Smooth muscle cell (in vitro differentiated cells): ENCODE data around the gene CHURC1. TPM values are rescaled to one million over a fixed set of nuclear protein-coding genes. Genes with fewer than 3 reads are reported as not detected.

ENCODE experiments used
- DNase-seq: peaks from one replicate; lab custom pipeline; 2025; ENCODE audit not compliant: unreplicated experiment; lab: John Stamatoyannopoulos, UW
- H2AFZ ChIP-seq: fragments of 200-600 bp; sonication (generic); 2 replicates; pipeline ENCODE4 v1.6.0; 2016; ENCODE audit warnings: antibody characterized with exemption, low read depth, mild to moderate bottlenecking
- H3F3A ChIP-seq: fragments of 200-600 bp; sonication (generic); 2 replicates; pipeline ENCODE4 v1.6.0; 2017; ENCODE audit warnings: antibody characterized with exemption, low read depth
- H3K27ac ChIP-seq: fragments of 200-600 bp; sonication (generic); 2 replicates; pipeline ENCODE4 v1.5.1; 2016; ENCODE audit warnings: low read depth, mild to moderate bottlenecking
- H3K27me3 ChIP-seq: fragments of 200-600 bp; sonication (generic); 2 replicates; pipeline ENCODE4 v1.6.1; 2016; ENCODE audit warnings: low read depth, mild to moderate bottlenecking
- H3K36me3 ChIP-seq: fragments of 200-600 bp; sonication (generic); 2 replicates; pipeline ENCODE4 v1.5.1; 2016; ENCODE audit warnings: low read depth
- H3K4me1 ChIP-seq: fragments of 200-600 bp; sonication (generic); 2 replicates; pipeline ENCODE4 v1.5.1; 2016; ENCODE audit warnings: low read depth
- H3K4me2 ChIP-seq: fragments of 200-600 bp; sonication (generic); 2 replicates; pipeline ENCODE4 v1.6.0; 2016; ENCODE audit warnings: mild to moderate bottlenecking
- H3K4me3 ChIP-seq: fragments of 200-600 bp; sonication (generic); 2 replicates; pipeline ENCODE4 v1.5.1; 2016; ENCODE audit warnings: mild to moderate bottlenecking
- H3K79me2 ChIP-seq: fragments of 200-600 bp; sonication (generic); 2 replicates; pipeline ENCODE4 v1.6.0; 2016; ENCODE audit warnings: low read depth, mild to moderate bottlenecking
- H3K9ac ChIP-seq: fragments of 200-600 bp; sonication (generic); 2 replicates; pipeline ENCODE4 v1.6.0; 2016; ENCODE audit warnings: low read depth
- H3K9me3 ChIP-seq: fragments of 200-600 bp; sonication (generic); replicated peaks from 2 replicates; pipeline ENCODE4 v1.5.1; 2016; ENCODE audit warnings: low read depth
- H4K20me1 ChIP-seq: fragments of 200-600 bp; sonication (generic); 2 replicates; pipeline ENCODE4 v1.6.0; 2016; ENCODE audit warnings: low read depth
- WGBS: methylation state at CpG from one replicate; pipeline ENCODE4 v1.1.7; 2016; ENCODE audit warnings: low lambda C conversion rate; 5-methylcytosine and 5-hydroxymethylcytosine counted together
- polyA plus RNA-seq: library from polyadenylated mRNA; unstranded; fragments of >200 nt; fragmentation: Nextera tagmentation; extraction: Ambion mirVana; gene quantifications from 2 replicates; pipeline ENCODE4 v1.2.1, GENCODE V29; 2016
- total RNA-seq: library from RNA; depleted of rRNA; stranded (reverse); fragments of >200 nt; gene quantifications from 2 replicates; pipeline ENCODE4 v1.2.3, GENCODE V29; 2014
- TF ChIP-seq, protein P1 (sequence below): fragments of 200-600 bp; sonication (generic); IDR thresholded peaks from 2 replicates; pipeline ENCODE4 v1.5.1; 2017; ENCODE audit warnings: borderline replicate concordance, mild to moderate bottlenecking, antibody characterized with exemption; ENCODE audit not compliant: insufficient read depth, poor library complexity, severe bottlenecking

CHURC1 gene
- total and polyA plus RNA-seq, 2 experiments from 2014 or later, result 48.8 to 102 TPM

GRCh38 chr14:64968167-64968566 lies 53.9 kb downstream of the CHURC1 start:
- no peak overlapping the region for H3K4me2 ChIP-seq
- no peak overlapping the region for H2AFZ ChIP-seq
- no peaks in the 10 kb centered on the region for H3K36me3 ChIP-seq
- no peaks in the 10 kb centered on the region for H3K4me1 ChIP-seq
- H3K4me3 ChIP-seq, result no peak overlapping the region
- no peaks in the 10 kb centered on the region for H3K9me3 ChIP-seq
- H3F3A ChIP-seq, result no peaks in the 10 kb centered on the region
- WGBS, result 85% methylated on average over 7 of the region's 7 CpGs
- no peak for DNase-seq
- H3K27ac ChIP-seq, result no peak overlapping the region
- H3K27me3 ChIP-seq, result no peaks in the 10 kb centered on the region
- no peak overlapping the region for H3K9ac ChIP-seq
- no peaks in the 10 kb centered on the region for H3K79me2 ChIP-seq
- TF ChIP-seq, protein P1, sequence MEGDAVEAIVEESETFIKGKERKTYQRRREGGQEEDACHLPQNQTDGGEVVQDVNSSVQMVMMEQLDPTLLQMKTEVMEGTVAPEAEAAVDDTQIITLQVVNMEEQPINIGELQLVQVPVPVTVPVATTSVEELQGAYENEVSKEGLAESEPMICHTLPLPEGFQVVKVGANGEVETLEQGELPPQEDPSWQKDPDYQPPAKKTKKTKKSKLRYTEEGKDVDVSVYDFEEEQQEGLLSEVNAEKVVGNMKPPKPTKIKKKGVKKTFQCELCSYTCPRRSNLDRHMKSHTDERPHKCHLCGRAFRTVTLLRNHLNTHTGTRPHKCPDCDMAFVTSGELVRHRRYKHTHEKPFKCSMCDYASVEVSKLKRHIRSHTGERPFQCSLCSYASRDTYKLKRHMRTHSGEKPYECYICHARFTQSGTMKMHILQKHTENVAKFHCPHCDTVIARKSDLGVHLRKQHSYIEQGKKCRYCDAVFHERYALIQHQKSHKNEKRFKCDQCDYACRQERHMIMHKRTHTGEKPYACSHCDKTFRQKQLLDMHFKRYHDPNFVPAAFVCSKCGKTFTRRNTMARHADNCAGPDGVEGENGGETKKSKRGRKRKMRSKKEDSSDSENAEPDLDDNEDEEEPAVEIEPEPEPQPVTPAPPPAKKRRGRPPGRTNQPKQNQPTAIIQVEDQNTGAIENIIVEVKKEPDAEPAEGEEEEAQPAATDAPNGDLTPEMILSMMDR, result no peak
- H4K20me1 ChIP-seq, result peaks cover 13% of the 10 kb centered on the region

- TF ChIP-seq, protein P1, result no peak
- H3K9ac ChIP-seq, result no peak overlapping the region
These were observed 54.4 kb downstream of the CHURC1 start for GRCh38 chr14:64968651-64969050.

GRCh38 chr14:64970041-64970440 lies 55.8 kb downstream of the CHURC1 start:
- no peaks in the 10 kb centered on the region for H3K79me2 ChIP-seq
- H3K27me3 ChIP-seq, result no peaks in the 10 kb centered on the region
- WGBS, result 95% methylated on average over 3 of the region's 3 CpGs
- H3F3A ChIP-seq, result no peaks in the 10 kb centered on the region
- H2AFZ ChIP-seq, result no peak overlapping the region
- no peaks in the 10 kb centered on the region for H3K36me3 ChIP-seq
- peaks cover 13% of the 10 kb centered on the region for H4K20me1 ChIP-seq
- H3K4me1 ChIP-seq, result no peaks in the 10 kb centered on the region
- no peak overlapping the region for H3K27ac ChIP-seq
- H3K9ac ChIP-seq, result no peak overlapping the region
- H3K4me2 ChIP-seq, result no peak overlapping the region
- DNase-seq, result no peak
- H3K4me3 ChIP-seq, result no peak overlapping the region
- TF ChIP-seq, protein P1, result no peak
- H3K9me3 ChIP-seq, result no peaks in the 10 kb centered on the region

More at GRCh38 chr14:64968651-64969050, 54.4 kb downstream of the CHURC1 start:
- Histone ChIP-seq H2AFZ (no peak overlapping the region), H3K79me2 (no peaks in the 10 kb centered on the region), H3K36me3 (no peaks in the 10 kb centered on the region), H3K27me3 (no peaks in the 10 kb centered on the region), H3F3A (no peaks in the 10 kb centered on the region), H3K4me2 (no peak overlapping the region), H4K20me1 (peaks cover 13% of the 10 kb centered on the region), H3K4me3 (no peak overlapping the region), H3K9me3 (no peaks in the 10 kb centered on the region), H3K4me1 (no peaks in the 10 kb centered on the region), H3K27ac (no peak overlapping the region)
- 75% methylated on average over 6 of the region's 6 CpGs for WGBS
- DNase-seq, result no peak

- H3K27me3 ChIP-seq, result no peaks in the 10 kb centered on the region
- H3K4me1 ChIP-seq, result no peaks in the 10 kb centered on the region
- H2AFZ ChIP-seq, result no peak overlapping the region
- TF ChIP-seq, protein P1, result no peak
- no peak overlapping the region for H3K27ac ChIP-seq
- H3K4me3 ChIP-seq, result peak overlapping the region; percentile 80
- H3K9ac ChIP-seq, result no peak overlapping the region
- H3K9me3 ChIP-seq, result no peaks in the 10 kb centered on the region
- peaks cover 13% of the 10 kb centered on the region for H4K20me1 ChIP-seq
- DNase-seq, result no peak
- no peaks in the 10 kb centered on the region for H3F3A ChIP-seq
- peak overlapping the region; percentile 98 for H3K4me2 ChIP-seq
- H3K79me2 ChIP-seq, result no peaks in the 10 kb centered on the region
- no peaks in the 10 kb centered on the region for H3K36me3 ChIP-seq
- 41% methylated on average over 8 of the region's 8 CpGs for WGBS
These were observed 56.7 kb downstream of the CHURC1 start for GRCh38 chr14:64970776-64971477.
